WTC11 (cell line): ENCODE results near the gene PM20D2. TPM values are rescaled to one million over a fixed set of nuclear protein-coding genes. Genes with fewer than 3 reads are reported as not detected.

Source experiments
- ATAC-seq: fragments of 200-7000 bp; cut with Tn5 transposase; 2 replicates; pipeline ENCODE4 v1.10.0; 2021; ENCODE audit warnings: mild to moderate bottlenecking, moderate library complexity
- CTCF ChIA-PET: fragments of 300-600 bp; sonication (Branson Sonifier 250); formaldehyde crosslinking; loops from one replicate; lab custom pipeline; 2021; ENCODE audit warnings: antibody characterized with exemption; lab: Charles Lee
- POLR2A ChIA-PET: fragments of 350-600 bp; sonication (Branson Sonifier 250); formaldehyde crosslinking; loops from one replicate; lab custom pipeline; 2021; ENCODE audit warnings: antibody characterized with exemption; lab: Charles Lee
- DNase-seq: peaks from one replicate; pipeline ENCODE4 v3.0.0; 2021; ENCODE audit warnings: low spot score
- H3K27ac Mint-ChIP-seq: 2 replicates; pipeline ENCODE4 v1.8.0; 2021; ENCODE audit warnings: mixed read lengths
- H3K27me3 Mint-ChIP-seq: 2 replicates; pipeline ENCODE4 v1.8.0; 2021; ENCODE audit warnings: low read depth, mild to moderate bottlenecking, moderate library complexity, mixed read lengths
- H3K36me3 Mint-ChIP-seq: 2 replicates; pipeline ENCODE4 v1.8.0; 2021; ENCODE audit warnings: mixed read lengths
- H3K4me1 Mint-ChIP-seq: 2 replicates; pipeline ENCODE4 v1.8.0; 2022; ENCODE audit warnings: mixed read lengths
- H3K4me3 Mint-ChIP-seq: 2 replicates; pipeline ENCODE4 v1.8.0; 2021; ENCODE audit warnings: mild to moderate bottlenecking, moderate library complexity, mixed read lengths
- H3K9me3 Mint-ChIP-seq: 2 replicates; pipeline ENCODE4 v1.8.0; 2021; ENCODE audit warnings: mixed read lengths
- AR ChIP-seq: fragments of 250-450 bp; sonication (Bioruptor Pico); IDR thresholded peaks from 2 replicates; pipeline ENCODE4 v1.9.0; 2021; ENCODE audit warnings: mild to moderate bottlenecking
- KAT7 ChIP-seq: sonication (generic); formaldehyde crosslinking; IDR thresholded peaks from 2 replicates; pipeline ENCODE4 v1.8.1; 2023; ENCODE audit warnings: missing genetic modification reagents, mild to moderate bottlenecking, borderline replicate concordance
- MYBL2 ChIP-seq: sonication (generic); formaldehyde crosslinking; IDR thresholded peaks from 2 replicates; pipeline ENCODE4 v1.8.1; 2023; ENCODE audit warnings: mild to moderate bottlenecking, moderate library complexity, missing genetic modification reagents
- PRDM15 ChIP-seq: sonication (generic); formaldehyde crosslinking; IDR thresholded peaks from 2 replicates; pipeline ENCODE4 v1.8.0; 2022; ENCODE audit warnings: missing genetic modification reagents
- SOX15 ChIP-seq: fragments of 250-450 bp; sonication (Bioruptor Pico); IDR thresholded peaks from 2 replicates; pipeline ENCODE4 v1.9.0; 2021; ENCODE audit warnings: mild to moderate bottlenecking
- ZNF121 ChIP-seq: sonication (generic); formaldehyde crosslinking; IDR thresholded peaks from 2 replicates; pipeline ENCODE4 v1.8.0; 2023; ENCODE audit warnings: missing genetic modification reagents
- ZNF281 ChIP-seq: sonication (generic); formaldehyde crosslinking; IDR thresholded peaks from 2 replicates; pipeline ENCODE4 v1.8.0; 2023; ENCODE audit warnings: mild to moderate bottlenecking, missing genetic modification reagents
- ZNF423 ChIP-seq: fragments of 250-450 bp; sonication (Bioruptor Pico); IDR thresholded peaks from 2 replicates; pipeline ENCODE4 v2.1.2; 2022; ENCODE audit warnings: mild to moderate bottlenecking, moderate library complexity
- total RNA-seq: library from RNA; stranded (reverse); gene quantifications from 3 replicates; pipeline ENCODE4 v1.2.3, GENCODE V29; 2021

Gene PM20D2
- total RNA-seq, 1 experiment from 2014 or later, result 4.9 TPM

DNA sequence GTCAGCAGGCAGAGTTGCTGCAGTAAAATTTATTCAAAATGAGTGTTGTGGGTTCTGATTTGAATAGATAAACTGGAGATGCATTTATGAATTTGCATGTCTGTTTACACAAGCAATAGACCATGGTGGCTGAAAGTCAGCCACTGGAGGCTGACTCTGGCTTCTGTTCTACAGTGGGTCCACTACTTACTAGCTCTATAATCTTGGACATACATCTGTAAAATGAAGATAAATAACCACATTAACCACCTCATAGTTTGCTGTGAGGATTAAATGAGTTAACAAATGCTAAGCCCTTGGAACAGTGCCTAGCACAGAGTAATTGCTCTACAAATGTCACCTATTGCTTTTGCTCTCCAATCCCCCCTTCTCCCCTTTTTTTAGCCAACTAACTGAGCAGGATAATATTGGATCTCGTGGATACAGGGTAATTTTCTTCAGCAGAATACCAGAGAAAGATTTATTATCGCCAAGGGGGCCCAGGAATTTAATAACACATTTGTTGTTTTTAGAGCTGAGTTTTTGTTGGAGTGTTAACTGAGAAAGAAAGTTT lies 1.4 kb upstream of the PM20D2 start:
- Mint-ChIP-seq H3K4me1 (peaks cover 9% of the 10 kb centered on the region), H3K9me3 (no peaks in the 10 kb centered on the region), H3K36me3 (no peaks in the 10 kb centered on the region), H3K27me3 (peaks cover 87% of the 10 kb centered on the region), H3K4me3 (no peak overlapping the region), H3K27ac (no peak overlapping the region)
- DNase-seq (no peak), ATAC-seq (no peak)
- POLR2A ChIA-PET, result no interaction called here
- TF ChIP-seq AR (CRISPR knock-in tag) (no peak), KAT7 (CRISPR knock-in tag) (no peak)
- TF ChIP-seq, all 79 proteins: peak for 0
- CTCF ChIA-PET, result interaction anchor here (6.9 kb wide), 1 partner anchor 161 kb away, joined by 29 read pairs; no protein-coding TSS in a partner anchor

DNA sequence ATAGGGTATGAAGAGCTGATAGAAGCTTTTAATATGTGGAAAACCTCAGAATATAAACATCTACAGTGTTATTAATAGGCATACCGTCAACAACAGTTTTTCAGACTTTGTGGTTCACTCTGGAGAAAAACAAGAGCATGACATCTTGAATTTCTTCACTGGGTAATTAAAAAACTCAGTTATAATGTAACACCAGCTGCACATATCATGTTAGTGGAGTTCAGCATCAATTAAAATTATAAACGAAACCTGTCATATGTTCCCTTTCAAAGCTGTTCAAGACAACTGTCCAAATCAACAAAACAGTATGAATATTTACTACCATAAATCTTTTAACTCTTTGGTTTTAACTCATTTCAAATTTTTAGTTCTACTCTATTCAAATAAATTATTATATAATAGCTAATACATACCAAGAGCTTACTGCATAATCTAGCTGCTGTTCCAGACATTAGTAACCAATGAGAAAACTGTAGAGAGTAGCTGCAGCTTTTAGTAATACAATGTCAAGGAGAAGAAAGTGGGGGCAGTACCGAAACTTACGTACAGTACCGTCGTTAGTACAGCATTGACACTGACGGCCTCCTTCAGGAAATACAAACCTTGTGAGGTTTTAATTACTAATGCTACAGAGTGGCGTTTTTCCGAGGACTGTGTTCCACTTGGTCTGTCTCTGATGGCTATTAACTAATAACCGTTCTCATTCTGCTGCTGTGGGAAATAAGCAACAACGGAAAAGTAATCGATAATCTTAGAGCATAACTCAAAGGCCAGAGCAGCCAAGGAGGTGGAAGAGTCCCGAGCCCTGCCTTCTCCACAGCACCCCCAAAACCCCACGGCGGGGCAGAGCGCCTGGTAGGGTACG lies 532 bp upstream of the PM20D2 start:
- Mint-ChIP-seq H3K36me3 (no peaks in the 10 kb centered on the region), H3K9me3 (no peaks in the 10 kb centered on the region), H3K27ac (no peak overlapping the region), H3K4me3 (peak overlapping the region; percentile 66), H3K27me3 (peaks cover 83% of the 10 kb centered on the region), H3K4me1 (peaks cover 9% of the 10 kb centered on the region)
- ChIA-PET CTCF (interaction anchor here (1.2 to 6.9 kb wide), 4 partner anchors 10 to 167 kb away, joined by 3 to 29 read pairs (median 3); no protein-coding TSS in a partner anchor), POLR2A (interaction anchor here (0.5 to 1.6 kb wide), 2 partner anchors 55 to 65 kb away, joined by 5 to 11 read pairs; partner anchors contain the start of gene PNRC1)
- ATAC-seq (no peak), DNase-seq (no peak)
- TF ChIP-seq ZNF281 (no peak), MYBL2 (CRISPR knock-in tag) (no peak), PRDM15 (CRISPR knock-in tag) (no peak), ZNF423 (CRISPR knock-in tag) (no peak)

DNA sequence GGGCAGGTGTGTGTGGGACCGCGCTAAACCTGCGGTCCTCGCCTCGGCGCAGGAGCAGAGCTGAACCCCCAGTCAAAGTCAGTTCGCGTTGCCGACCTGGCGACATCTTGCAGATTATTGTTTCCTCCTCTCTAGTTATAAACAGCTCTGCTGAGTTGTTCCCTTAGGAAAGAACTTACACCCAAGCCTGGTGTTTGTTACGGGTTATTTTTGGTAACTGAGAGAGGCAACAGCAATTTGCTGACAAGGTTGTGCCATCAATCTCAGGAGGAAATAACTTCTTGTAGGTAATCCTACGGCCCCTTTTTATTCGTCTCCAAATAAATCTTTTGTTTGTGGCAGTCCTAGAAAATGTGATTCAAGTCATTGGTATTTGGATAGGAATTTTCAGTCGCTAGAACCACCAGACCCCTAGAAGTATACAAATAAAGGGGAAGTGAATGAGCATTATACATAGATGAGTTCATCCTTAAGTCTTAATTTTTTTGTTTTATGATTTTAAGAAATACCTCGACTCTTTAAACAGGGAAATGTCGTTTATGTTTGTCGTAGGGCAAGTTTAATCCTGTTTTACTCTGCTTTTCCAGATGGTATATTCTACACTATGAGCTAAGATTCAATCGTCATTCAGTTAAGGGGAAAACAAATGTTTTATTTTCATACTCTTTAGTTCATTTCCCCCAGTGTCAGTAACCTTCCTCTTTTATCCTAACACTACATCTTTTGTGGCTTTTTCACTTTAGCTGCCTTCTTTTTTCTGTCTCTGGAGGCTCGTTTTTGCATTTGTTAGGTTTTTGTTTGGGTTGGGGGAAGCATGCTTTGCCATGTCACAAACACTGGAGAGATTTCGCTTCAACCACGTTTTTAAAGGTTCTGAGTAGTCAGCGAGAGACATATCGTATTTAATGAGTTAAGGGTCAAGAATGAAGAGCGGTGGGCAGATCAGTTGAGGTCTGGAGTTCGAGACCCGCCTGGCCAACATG lies 1.2 kb downstream of the PM20D2 start:
- H3K4me3 Mint-ChIP-seq, result peak overlapping the region; percentile 67
- DNase-seq (peak; percentile 46), ATAC-seq (peak; percentile 83)
- CTCF ChIA-PET, result interaction anchor here (0.6 to 6.9 kb wide), 9 partner anchors 8 to 247 kb away, joined by 3 to 29 read pairs (median 3); no protein-coding TSS in a partner anchor
- H3K27ac Mint-ChIP-seq, result no peak overlapping the region
- POLR2A ChIA-PET, result interaction anchor here (0.6 to 1.2 kb wide), 3 partner anchors 26 to 442 kb away, joined by 3 to 5 read pairs (median 4); no protein-coding TSS in a partner anchor
- H3K27me3 Mint-ChIP-seq, result peaks cover 67% of the 10 kb centered on the region
- no peaks in the 10 kb centered on the region for H3K36me3 Mint-ChIP-seq
- no peak for TF ChIP-seq SOX15 (CRISPR knock-in tag)
- TF ChIP-seq ZNF121 (CRISPR knock-in tag), result peak; percentile 95; the same call in 1 of the 2 replicates
- H3K9me3 Mint-ChIP-seq, result no peaks in the 10 kb centered on the region
- peaks cover 9% of the 10 kb centered on the region for H3K4me1 Mint-ChIP-seq
